Measurements from ENCODE around the gene BAHCC1. TPM values are rescaled to one million over a fixed set of nuclear protein-coding genes. Genes with fewer than 3 reads are reported as not detected.

Gene BAHCC1
- total and polyA plus RNA-seq, 2 of the 8 experiments (the other 6 are each of a cell fraction or from before 2014, with no cell fraction given) = 0.26 to 0.58 TPM

DNA sequence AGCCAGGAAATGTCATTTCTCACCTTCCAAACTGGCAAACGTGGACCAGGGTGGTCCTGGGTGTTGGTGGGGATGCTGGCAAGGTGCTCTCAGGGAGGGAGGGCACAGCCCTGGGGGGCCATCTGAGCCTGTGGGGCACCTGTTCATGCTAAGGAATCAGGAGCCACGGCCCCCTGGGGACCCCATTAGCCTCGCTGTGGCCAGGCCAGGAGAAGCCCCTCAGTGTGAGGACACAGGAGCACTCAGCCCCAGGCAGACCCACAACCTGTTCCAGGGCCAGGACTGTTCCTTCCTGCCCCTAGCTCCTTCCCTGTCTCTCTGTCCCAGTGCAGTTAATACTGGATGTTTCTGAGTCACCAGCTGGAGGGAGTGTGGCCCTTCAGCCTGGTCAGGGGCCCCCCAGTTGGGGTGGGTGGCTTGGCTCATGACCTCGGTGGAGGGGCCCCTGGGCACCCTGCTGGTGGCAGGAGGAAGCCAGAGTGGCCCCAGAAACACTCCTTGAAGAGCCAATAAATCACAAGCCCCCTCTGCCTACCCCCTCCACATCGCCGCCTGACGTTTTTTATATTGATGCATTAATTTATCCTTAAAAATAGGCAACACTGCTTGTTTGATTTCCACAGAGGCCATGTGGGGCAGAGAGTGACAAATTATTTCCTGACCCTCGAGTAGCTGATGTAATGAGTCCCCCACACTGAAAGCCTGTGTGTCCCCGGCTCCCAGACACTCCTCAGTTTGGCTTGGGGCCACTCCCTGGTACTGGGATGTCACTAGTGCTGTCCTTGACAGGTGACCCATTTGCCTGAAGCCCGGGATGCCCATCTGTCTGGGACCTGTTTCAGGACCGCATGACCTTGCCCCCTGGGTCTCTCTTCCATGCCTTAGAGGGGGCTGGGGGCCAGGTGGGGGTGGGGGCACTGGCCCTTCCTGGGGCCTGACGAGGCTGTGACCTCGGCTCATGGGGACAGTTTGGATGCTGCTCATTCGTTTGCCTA is 95.0 kb downstream of the BAHCC1 start:
- Histone ChIP-seq H3K18ac (ENCODE audit: extremely low read depth, low read length) (peak overlapping the region; percentile 44), H3K4ac (replicated peaks; ENCODE audit: insufficient read length, low read depth, low read length) (peak overlapping the region; percentile 87), H4K5ac (ENCODE audit: insufficient read length, low read depth, low read length) (peak overlapping the region; percentile 39), H2BK15ac (ENCODE audit: low read length) (0 out of 2 replicates have a peak overlapping the region, but pooled peaks have one; percentile 75), H2AFZ (ENCODE audit: low read length) (no peak overlapping the region), H3K4me2 (ENCODE audit: insufficient read depth in 1 of 2, low read depth in 2 of 2, low read length in 2 of 2) (peak overlapping the region; percentile 19 to 62), H3K14ac (ENCODE audit: insufficient read length) (no peak overlapping the region), H3K9ac (replicated peaks in 1 of 4; ENCODE audit: extremely low read depth in 1 of 4, low read depth in 3 of 4, low read length in 3 of 4) (no peak overlapping the region), H2AK5ac (ENCODE audit: low read depth, low read length) (peak overlapping the region; percentile 83; the same call in 1 of the 2 replicates), H4K8ac (ENCODE audit: extremely low read depth, insufficient read depth, low read length) (no peak overlapping the region), H3K36me3 (ENCODE audit: control insufficient read depth in 2 of 4, insufficient read depth in 4 of 4, low read length in 3 of 4) (no peaks in the 10 kb centered on the region), H2BK20ac (ENCODE audit: low read length) (peak overlapping the region; percentile 93; the same call in 1 of the 2 replicates), H4K20me1 (replicated peaks in 1 of 2; ENCODE audit: control insufficient read depth in 1 of 2, insufficient read depth in 2 of 2, low read length in 2 of 2) (no peaks in the 10 kb centered on the region), H3K4me1 (replicated peaks in 1 of 4; ENCODE audit: control insufficient read depth in 3 of 4, insufficient read depth in 4 of 4, low read length in 3 of 4) (peaks cover 6 to 28% (median 22%) of the 10 kb centered on the region in 4 experiments), H3K79me2 (ENCODE audit: control insufficient read depth in 1 of 2, insufficient read depth in 2 of 2, low read length in 2 of 2) (no peaks in the 10 kb centered on the region), H2BK120ac (replicated peaks; ENCODE audit: low read depth, low read length) (peak overlapping the region; percentile 26), H3K79me1 (ENCODE audit: low read depth, low read length) (no peaks in the 10 kb centered on the region), H2BK5ac (ENCODE audit: low read depth, low read length) (peak overlapping the region; percentile 92; the same call in 1 of the 2 replicates), H3K27ac (ENCODE audit: low read depth, low read length) (no peak overlapping the region), H3K4me3 (ENCODE audit: extremely low read depth in 1 of 4, insufficient read depth in 2 of 4, low read depth in 3 of 4, low read length in 4 of 4) (peak overlapping the region in 1 of 4 experiments; percentile 7; a peak in 1 of 8 replicates), H3K23me2 (ENCODE audit: low read depth, low read length) (peaks cover 2% of the 10 kb centered on the region; the same call in 1 of the 2 replicates), H2BK12ac (ENCODE audit: low read depth, low read length) (peak overlapping the region; percentile 90), H3K9me3 (ENCODE audit: insufficient read depth in 2 of 2, low read depth in 1 of 2, low read length in 1 of 2) (no peaks in the 10 kb centered on the region), H3K56ac (replicated peaks; ENCODE audit: insufficient read length, low read depth, low read length) (no peak overlapping the region), H4K91ac (replicated peaks; ENCODE audit: insufficient read length, low read length) (peak overlapping the region; percentile 12), H3K23ac (ENCODE audit: insufficient read length) (no peak overlapping the region), H3K27me3 (replicated peaks in 1 of 4; ENCODE audit: control insufficient read depth in 3 of 4, extremely low read depth in 1 of 4, insufficient read depth in 3 of 4, low read length in 3 of 4) (peaks cover 0 to 9% (median 4%) of the 10 kb centered on the region in 4 experiments; a peak in 3 of 7 replicates)
- WGBS, 2 experiments (ENCODE audit: extremely low coverage in 1 of 2, insufficient coverage in 1 of 2, insufficient read length in 1 of 2, insufficient replicate concordance in 2 of 2, low coverage in 1 of 2, low lambda C conversion rate in 2 of 2, missing lambda C conversion rate in 1 of 2) = 58% methylated on average over 12 of the region's 14 CpGs; no CpG with 5 or more reads in 1 of the 2 experiments
- ChIA-PET POLR2A (ENCODE audit: partially characterized antibody) (interaction anchor here (0.6 to 35.8 kb wide), 12 partner anchors 8 to 696 kb away, joined by 3 to 1004 read pairs (median 6); partner anchors contain the start of genes ACTG1 and FSCN2), CTCF (ENCODE audit: partially characterized antibody) (interaction anchor here (0.6 to 2.7 kb wide), 10 partner anchors 10 to 240 kb away, joined by 3 to 16 read pairs (median 4); no protein-coding TSS in a partner anchor)
- TF ChIP-seq, protein P1, sequence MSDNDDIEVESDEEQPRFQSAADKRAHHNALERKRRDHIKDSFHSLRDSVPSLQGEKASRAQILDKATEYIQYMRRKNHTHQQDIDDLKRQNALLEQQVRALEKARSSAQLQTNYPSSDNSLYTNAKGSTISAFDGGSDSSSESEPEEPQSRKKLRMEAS (IDR thresholded peaks at IDR 0.05) = peak; percentile 4; the same call in 1 of the 2 replicates
- no peak for TF ChIP-seq JUN (IDR thresholded peaks at IDR 0.05; ENCODE audit: low read depth, low read length)
- DNase-seq (ENCODE audit: low read depth in 1 of 2, low spot score in 2 of 2) = no peak
- no peak for FAIRE-seq

All from H1 (cell line).